Esophagus squamous epithelium (tissue), 5 donors: Measurements from ENCODE around the gene LMO1. TPM values are rescaled to one million over a fixed set of nuclear protein-coding genes. Genes with fewer than 3 reads are reported as not detected.

ENCODE experiments used
- DNase-seq: peaks from one replicate; lab custom pipeline; 2025; lab: John Stamatoyannopoulos, UW
- H3K27ac ChIP-seq, 4 donors: fragments of 200-600 bp; sonication (generic); one replicate each; pipeline ENCODE4 v1.5.1; 2016 to 2019; ENCODE audit warnings: mild to moderate bottlenecking in 1 of 4
- H3K27me3 ChIP-seq, 4 donors: fragments of 200-600 bp; sonication (generic); 1 replicate in 3 of 4; 2 replicates in 1 of 4; pipeline versions ENCODE4 v1.5.1 to v1.6.0; 2017 to 2021; ENCODE audit warnings: antibody characterized with exemption in 1 of 4
- H3K36me3 ChIP-seq, 3 donors: fragments of 200-600 bp; sonication (generic); one replicate each; pipeline ENCODE4 v1.5.1; 2016 to 2019
- H3K4me1 ChIP-seq, 3 donors: fragments of 200-600 bp; sonication (generic); one replicate each; pipeline ENCODE4 v1.5.1; 2017 to 2019
- H3K4me3 ChIP-seq, 4 donors: fragments of 200-600 bp; sonication (generic); 1 replicate in 3 of 4; 2 replicates in 1 of 4; pipeline ENCODE4 v1.5.1; 2016 to 2019; ENCODE audit warnings: mild to moderate bottlenecking in 2 of 4, moderate library complexity in 1 of 4
- H3K9me3 ChIP-seq, 3 donors: fragments of 200-600 bp; sonication (generic); one replicate each; pipeline ENCODE4 v1.5.1; 2016 to 2019
- CTCF ChIP-seq, 6 experiments: fragments of 450-650 bp in 4 of 6; fragments of 200-600 bp in 2 of 6; sonication (generic) in 2 of 6; IDR thresholded peaks; one replicate each; pipeline ENCODE4 v1.5.1; 2016 to 2019; ENCODE audit warnings: antibody characterized with exemption in 6 of 6, mild to moderate bottlenecking in 4 of 6, moderate library complexity in 4 of 6
- POLR2A ChIP-seq, 4 donors: fragments of 450-650 bp; IDR thresholded peaks; one replicate each; pipeline ENCODE4 v1.6.1; 2017; ENCODE audit warnings: antibody characterized with exemption in 4 of 4, mild to moderate bottlenecking in 4 of 4, moderate library complexity in 3 of 4
- WGBS, 2 donors: methylation state at CpG; one replicate each; pipeline ENCODE4 v1.1.5; 2018; 5-methylcytosine and 5-hydroxymethylcytosine counted together
- intact Hi-C: fragments of 100-400 bp; cut with DNase I; formaldehyde crosslinking; loops from one replicate; pipeline ENCODE4 v1.15.0; 2022
- total RNA-seq, 4 donors: library from RNA; depleted of rRNA; stranded (reverse); fragments of >200 nt; gene quantifications; one replicate each; pipeline ENCODE4 v1.1.0, GENCODE V29; 2016
- donor health status: DM: yes; HTN: yes; CAD: no.

LMO1 gene
- total RNA-seq, 4 donors from 2014 or later, result not detected

- 39 to 90% methylated on average over 2 of the region's 2 CpGs for WGBS, 2 donors
- Histone ChIP-seq H3K36me3 (no peaks in the 10 kb centered on the region), H3K27me3 (peaks cover 0 to 54% (median 0%) of the 10 kb centered on the region in 4 donors), H3K9me3 (no peaks in the 10 kb centered on the region), H3K27ac (no peak overlapping the region), H3K4me1 (peaks cover 20 to 42% (median 21%) of the 10 kb centered on the region in 3 donors), H3K4me3 (no peak overlapping the region)
- intact Hi-C loops, result loop anchor here (5.0 to 10.0 kb wide), 2 partner anchors 38 to 340 kb away; partner anchors contain the start of gene LMO1
- DNase-seq, result no peak
- TF ChIP-seq POLR2A (IDR thresholded peaks at IDR 0.05) (no peak), CTCF (IDR thresholded peaks at IDR 0.05) (no peak)
Observed at GRCh38 chr11:8224711-8225110, 39.0 kb downstream of the LMO1 start.

GRCh38 chr11:8224161-8224591, 39.5 kb downstream of the LMO1 start:
- DNase-seq, result no peak
- intact Hi-C loops, result loop anchor here (10.0 kb wide), 1 partner anchor 341 kb away; no protein-coding TSS in a partner anchor
- 86 to 92% methylated on average over 10 to 13 of the region's 13 CpGs for WGBS, 2 donors
- Histone ChIP-seq H3K4me1 (peaks cover 16 to 36% (median 19%) of the 10 kb centered on the region in 3 donors), H3K9me3 (no peaks in the 10 kb centered on the region), H3K27ac (no peak overlapping the region), H3K4me3 (no peak overlapping the region), H3K27me3 (peaks cover 0 to 53% (median 0%) of the 10 kb centered on the region in 4 donors), H3K36me3 (no peaks in the 10 kb centered on the region)
- TF ChIP-seq POLR2A (IDR thresholded peaks at IDR 0.05) (no peak), CTCF (IDR thresholded peaks at IDR 0.05) (no peak)

- Histone ChIP-seq H3K27me3 (peaks cover 0 to 57% (median 0%) of the 10 kb centered on the region in 4 donors), H3K4me3 (no peak overlapping the region), H3K9me3 (no peaks in the 10 kb centered on the region), H3K4me1 (peaks cover 11 to 30% (median 16%) of the 10 kb centered on the region in 3 donors), H3K36me3 (no peaks in the 10 kb centered on the region), H3K27ac (no peak overlapping the region)
- no peak for TF ChIP-seq POLR2A (IDR thresholded peaks at IDR 0.05)
- TF ChIP-seq CTCF (IDR thresholded peaks at IDR 0.05), result no peak
- intact Hi-C loops, result loop anchor here (10.0 kb wide), 1 partner anchor 341 kb away; no protein-coding TSS in a partner anchor
- no peak for DNase-seq
- 72 to 77% methylated on average over 4 to 6 of the region's 6 CpGs for WGBS, 2 donors
Observed at GRCh38 chr11:8223513-8223900, 40.2 kb downstream of the LMO1 start.

GRCh38 chr11:8222820-8223512, 40.7 kb downstream of the LMO1 start:
- Histone ChIP-seq H3K27ac (no peak overlapping the region), H3K4me3 (no peak overlapping the region), H3K36me3 (no peaks in the 10 kb centered on the region), H3K27me3 (peaks cover 0 to 59% (median 0%) of the 10 kb centered on the region in 4 donors), H3K4me1 (peaks cover 5 to 24% (median 11%) of the 10 kb centered on the region in 3 donors), H3K9me3 (no peaks in the 10 kb centered on the region)
- no peak for DNase-seq
- 82 to 83% methylated on average over 3 to 5 of the region's 6 CpGs for WGBS, 2 donors
- TF ChIP-seq CTCF (IDR thresholded peaks at IDR 0.05) (no peak), POLR2A (IDR thresholded peaks at IDR 0.05) (no peak)
- intact Hi-C loops, result loop anchor here (10.0 kb wide), 1 partner anchor 342 kb away; no protein-coding TSS in a partner anchor

- H3K36me3 ChIP-seq, result no peaks in the 10 kb centered on the region
- no peak overlapping the region for H3K4me3 ChIP-seq
- peaks cover 3 to 16% (median 8%) of the 10 kb centered on the region in 3 donors for H3K4me1 ChIP-seq
- no peak for DNase-seq
- intact Hi-C loops, result loop anchor here (10.0 kb wide), 1 partner anchor 343 kb away; no protein-coding TSS in a partner anchor
- peaks cover 0 to 62% (median 0%) of the 10 kb centered on the region in 4 donors for H3K27me3 ChIP-seq
- TF ChIP-seq POLR2A (IDR thresholded peaks at IDR 0.05), result no peak
- TF ChIP-seq CTCF (IDR thresholded peaks at IDR 0.05), result no peak
- H3K27ac ChIP-seq, result no peak overlapping the region
- 72 to 79% methylated on average over 6 of the region's 8 CpGs for WGBS, 2 donors
- H3K9me3 ChIP-seq, result no peaks in the 10 kb centered on the region
Observed at GRCh38 chr11:8221917-8222495, 41.7 kb downstream of the LMO1 start.
